GM19372 (cell line): ENCODE results near the gene QTRT2.
A peak's percentile ranks its signal among the peaks of the same experiment; 100 is the strongest.

ENCODE experiments used
- ATAC-seq: cut with Tn5 transposase; IDR thresholded peaks from one replicate; pipeline ENCODE4 v1.9.1; 2021; ENCODE audit warnings: mild to moderate bottlenecking, low read depth, moderate library complexity; ENCODE audit not compliant: unreplicated experiment

The QTRT2 gene

GRCh38 chr3:114056130-114057010 is at the start of gene QTRT2, which contains the start of gene CCDC191:
TSS of gene QTRT2 (plus strand) at chr3:114056737. CDS start at chr3:114065258, 8,521 bp downstream.
TSS of gene CCDC191 (minus strand) at chr3:114056526. CDS start at chr3:114056466, 60 bp downstream.
- ATAC-seq, result peak; percentile 97

DNA sequence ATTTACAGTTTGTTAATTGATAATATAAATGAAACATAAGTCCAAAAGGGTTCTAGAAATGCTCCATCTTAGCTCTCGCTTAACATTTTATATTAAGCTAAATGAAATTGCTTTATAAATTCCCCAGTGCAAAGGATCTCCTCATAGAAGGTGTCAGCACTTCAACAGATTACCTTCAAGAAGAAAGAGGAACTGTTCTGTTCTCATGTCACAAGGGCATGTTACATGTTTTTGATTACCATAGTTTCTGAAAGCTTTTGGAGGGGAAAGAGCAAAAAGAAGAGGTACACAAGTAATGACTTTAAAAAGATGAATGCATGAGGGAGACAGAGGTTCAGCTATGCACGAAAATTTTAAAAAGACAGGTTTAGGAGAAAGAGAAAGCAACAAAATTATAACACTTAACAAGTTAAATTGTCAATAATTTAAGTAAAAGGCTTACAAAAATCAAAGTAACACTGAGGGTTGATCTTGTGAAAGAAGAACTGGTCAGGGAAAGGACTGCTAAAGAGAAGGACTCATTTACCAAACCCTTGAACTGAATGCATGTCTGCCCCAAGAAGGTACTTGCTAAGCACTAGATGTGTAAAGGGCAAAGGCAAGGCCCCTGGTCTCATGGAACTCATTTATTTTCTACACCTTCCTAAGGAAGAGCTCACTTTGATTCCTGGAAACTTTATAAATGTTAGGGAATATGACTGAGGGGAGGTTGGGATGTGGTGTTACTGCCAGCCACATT is 45.3 kb upstream of the QTRT2 start:
- peak; percentile 76 for ATAC-seq

DNA sequence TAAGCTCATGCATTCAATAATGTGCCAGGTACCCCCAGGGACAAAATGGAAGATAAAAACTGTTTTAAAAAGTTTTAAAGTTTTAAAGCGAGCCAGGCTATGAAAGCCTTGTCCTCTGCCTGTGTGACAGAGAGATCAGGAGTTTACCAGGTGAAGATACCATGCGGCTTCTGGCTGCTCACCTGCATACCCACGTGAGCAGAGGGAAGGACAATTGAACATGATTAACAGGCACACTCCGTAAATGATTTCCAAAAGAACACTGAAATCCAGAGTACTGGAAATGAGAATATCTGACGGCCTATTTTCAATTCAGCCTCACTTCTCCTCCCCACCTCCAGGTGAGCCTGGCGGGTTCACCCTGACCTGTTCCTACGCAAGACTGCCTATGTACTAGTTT is 42.3 kb upstream of the QTRT2 start:
- no peak for ATAC-seq

DNA sequence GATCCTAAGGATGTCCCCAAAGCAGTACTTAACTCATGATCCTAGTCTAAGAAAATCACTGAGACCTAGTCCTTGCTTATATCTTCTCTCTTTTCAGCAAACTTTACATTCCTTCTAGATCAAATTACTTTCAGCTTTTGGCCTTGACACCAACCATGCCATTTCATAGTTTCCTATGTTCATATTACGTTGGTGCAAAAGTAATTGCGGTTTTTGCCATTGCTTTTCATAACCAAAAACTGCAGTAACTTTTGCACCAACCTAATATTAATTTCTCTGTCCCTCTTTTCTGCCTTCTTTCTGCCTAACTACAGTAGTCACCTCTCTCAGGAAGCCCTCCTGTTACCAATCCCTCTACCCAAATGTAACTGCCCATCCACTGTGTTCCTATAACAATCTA is 37.1 kb upstream of the QTRT2 start:
- ATAC-seq, result no peak

- ATAC-seq, result no peak
Measured at GRCh38 chr3:114020907-114021306, 35.6 kb upstream of the QTRT2 start.

- no peak for ATAC-seq
Measured at GRCh38 chr3:114022145-114022802, 34.3 kb upstream of the QTRT2 start.

DNA sequence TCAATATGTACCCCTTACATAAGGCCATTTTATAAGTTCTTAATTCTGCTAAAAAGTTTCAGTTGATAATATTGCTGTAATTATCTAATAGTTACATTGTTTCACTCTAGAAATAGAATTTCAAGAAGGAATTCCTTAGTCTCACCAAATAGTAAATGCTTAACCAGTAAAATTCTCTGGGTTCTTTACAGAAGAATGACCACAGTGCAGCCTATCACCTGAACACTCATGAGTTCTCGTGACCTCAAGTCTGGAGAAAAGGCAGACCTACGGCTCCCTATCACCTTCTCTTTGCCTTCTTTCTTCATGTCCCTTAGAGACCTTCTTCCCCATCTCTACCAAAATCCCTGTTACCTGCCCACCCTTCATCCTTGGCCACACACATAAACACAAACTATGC is 31.1 kb upstream of the QTRT2 start:
- no peak for ATAC-seq

DNA sequence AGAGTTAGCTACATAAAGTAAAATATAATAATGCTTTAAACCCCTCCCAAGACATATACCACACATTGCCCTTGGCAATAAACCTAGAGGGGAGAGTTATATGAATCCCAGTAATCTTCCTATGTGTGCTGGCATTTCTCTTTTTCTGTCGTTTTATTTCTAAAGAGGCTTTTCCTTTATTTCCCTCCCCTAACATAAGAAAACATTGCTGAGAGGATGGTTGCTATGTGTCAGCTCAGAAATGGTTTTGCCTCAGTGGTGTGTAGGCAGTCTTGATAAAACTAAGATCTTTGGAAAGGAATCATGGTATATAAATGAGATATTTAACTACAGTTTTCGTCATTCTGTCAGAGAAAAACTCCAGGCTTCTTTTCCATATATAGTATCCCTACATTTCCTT is 30.2 kb upstream of the QTRT2 start:
- no peak for ATAC-seq

DNA sequence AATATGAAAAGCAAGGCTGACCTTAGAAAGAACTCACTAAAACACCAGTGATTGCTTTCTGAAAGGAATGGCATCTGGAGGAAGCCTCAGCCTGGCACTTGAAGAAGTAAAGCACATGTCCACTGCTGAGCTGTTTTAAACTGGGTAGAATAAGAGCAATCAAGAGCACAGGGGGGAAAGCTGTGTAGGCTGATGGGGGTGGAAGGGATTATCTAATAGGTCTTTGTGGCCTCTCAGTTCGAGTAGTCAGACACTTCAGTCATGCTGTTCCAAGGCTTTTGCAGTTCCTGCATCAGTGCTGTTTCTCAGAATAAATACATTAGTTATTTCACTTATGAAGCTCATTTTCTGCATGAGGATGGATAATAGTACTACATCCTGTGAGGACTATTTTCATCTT is 22.8 kb upstream of the QTRT2 start:
- ATAC-seq, result no peak

DNA sequence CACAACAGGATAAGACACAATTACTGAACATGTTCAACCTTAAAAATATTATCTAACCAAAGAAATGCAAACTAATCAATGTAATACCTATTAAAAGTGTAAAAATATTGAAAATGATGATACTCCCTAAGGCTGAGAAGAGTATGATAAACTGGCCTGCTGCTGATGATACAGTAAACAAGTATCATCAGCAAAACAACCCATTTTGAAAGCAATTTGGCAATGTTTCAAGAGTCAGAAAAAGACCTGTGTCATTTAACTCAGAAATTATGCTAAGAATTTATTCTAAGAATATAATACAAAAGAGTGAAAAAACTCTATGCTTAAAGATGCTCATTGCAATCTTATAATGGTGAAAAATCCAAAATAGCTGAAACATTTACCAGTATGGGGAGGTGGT is 22.3 kb upstream of the QTRT2 start:
- no peak for ATAC-seq

DNA sequence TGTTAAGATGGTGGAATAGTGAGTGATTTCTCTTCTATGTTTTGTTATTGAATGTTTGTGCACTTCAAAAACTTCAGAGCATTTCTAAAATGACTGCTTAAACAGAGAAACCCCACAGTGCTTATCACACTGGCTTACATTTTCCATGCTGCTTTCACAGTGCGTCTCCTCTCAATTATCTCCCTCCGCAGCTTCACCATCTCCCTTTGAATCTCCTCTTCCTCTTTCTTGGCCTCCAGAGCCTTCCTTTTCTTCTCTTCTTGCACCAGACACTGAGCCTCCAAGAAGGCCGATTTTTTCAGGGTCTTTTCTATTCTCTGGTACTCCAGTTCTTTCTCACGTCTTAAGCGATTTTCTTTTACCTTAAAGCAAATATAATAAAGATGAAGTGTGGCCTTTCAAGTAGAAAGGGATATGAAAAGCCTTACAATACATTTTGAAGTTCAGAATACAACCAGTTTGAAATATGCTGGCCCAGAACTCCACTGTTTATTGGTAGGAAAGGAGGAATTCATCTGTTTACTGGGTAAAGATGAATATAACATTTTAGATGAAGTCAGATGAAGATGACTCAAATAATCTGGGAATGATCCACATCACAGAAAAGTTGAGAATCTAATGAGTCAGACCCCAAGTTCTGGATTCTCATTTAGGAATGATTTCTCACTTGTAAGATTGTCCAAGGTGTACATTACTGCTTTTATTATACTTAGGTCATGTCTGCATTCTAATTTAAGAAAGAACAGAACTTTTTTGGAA is 21.6 kb upstream of the QTRT2 start:
- no peak for ATAC-seq

- ATAC-seq, result no peak
Measured at GRCh38 chr3:114035896-114036295, 20.6 kb upstream of the QTRT2 start.

- ATAC-seq, result no peak
Measured at GRCh38 chr3:114043205-114043604, 13.3 kb upstream of the QTRT2 start.

GRCh38 chr3:114052216-114052615 is 4.3 kb upstream of the QTRT2 start:
- ATAC-seq, result no peak

- peak; percentile 2 for ATAC-seq
Measured at GRCh38 chr3:114057011-114057347, 442 bp downstream of the QTRT2 start.

GRCh38 chr3:114058646-114059045 is 2.1 kb downstream of the QTRT2 start:
- ATAC-seq, result no peak

- no peak for ATAC-seq
Measured at GRCh38 chr3:114060906-114061655, 4.5 kb downstream of the QTRT2 start.

DNA sequence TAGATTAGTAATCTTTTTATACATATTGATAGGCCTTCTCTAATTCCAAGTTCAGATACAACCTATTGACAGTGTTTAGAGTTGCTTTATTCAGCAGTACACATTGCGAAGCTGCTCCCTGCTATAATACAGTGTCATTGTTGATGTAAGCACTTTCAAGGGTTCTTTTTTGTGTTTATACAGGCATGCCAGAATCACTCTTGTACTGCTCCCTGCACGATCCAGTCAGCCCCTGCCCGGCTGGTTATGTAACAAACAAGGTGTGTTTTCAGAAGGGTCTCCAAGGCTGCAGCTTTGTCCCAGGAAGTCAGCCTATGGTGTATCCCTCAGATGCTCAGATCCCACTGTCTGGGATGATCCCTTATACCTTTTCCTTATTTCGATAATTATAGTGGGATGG is 11.3 kb downstream of the QTRT2 start:
- ATAC-seq, result no peak

- ATAC-seq, result no peak
Measured at GRCh38 chr3:114068336-114068735, 11.8 kb downstream of the QTRT2 start.

- ATAC-seq, result no peak
Measured at GRCh38 chr3:114071786-114072185, 15.2 kb downstream of the QTRT2 start.
